Stimulated activated CD4-positive, alpha-beta T cell treated with anti-CD3 and anti-CD28 coated beads, Interleukin-15, amount 100 ng/mL, for 24 hours (primary cell): ENCODE measurements around the gene CEBPG.

Source experiments
- DNase-seq: peaks from one replicate; pipeline ENCODE4 v3.0.0-alpha.2; 2020

CEBPG gene

GRCh38 chr19:33382982-33383381 is 9.5 kb downstream of the CEBPG start:
- DNase-seq: no peak

- no peak for DNase-seq
Observed at GRCh38 chr19:33383720-33384292, 10.3 kb downstream of the CEBPG start.

DNA sequence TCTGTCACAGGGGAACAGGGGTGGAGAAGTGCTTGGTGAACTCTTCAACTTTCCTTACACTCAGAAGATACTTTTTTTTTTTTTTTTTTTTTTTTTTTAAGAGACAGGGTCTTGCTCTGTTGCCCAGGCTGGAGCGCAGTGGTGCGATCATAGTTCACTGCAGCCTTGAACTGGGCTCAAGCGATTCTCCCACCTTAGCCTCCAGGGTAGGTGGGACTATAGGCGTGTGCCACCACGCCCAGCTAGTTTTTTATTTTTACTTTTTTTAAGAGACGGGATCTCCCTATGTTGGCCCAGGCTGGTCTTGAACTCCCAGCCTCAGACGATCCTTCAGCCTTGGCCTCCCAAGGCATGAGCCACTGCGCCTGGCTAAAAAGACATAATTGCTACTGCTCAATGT is 11.5 kb downstream of the CEBPG start:
- DNase-seq: no peak

DNA sequence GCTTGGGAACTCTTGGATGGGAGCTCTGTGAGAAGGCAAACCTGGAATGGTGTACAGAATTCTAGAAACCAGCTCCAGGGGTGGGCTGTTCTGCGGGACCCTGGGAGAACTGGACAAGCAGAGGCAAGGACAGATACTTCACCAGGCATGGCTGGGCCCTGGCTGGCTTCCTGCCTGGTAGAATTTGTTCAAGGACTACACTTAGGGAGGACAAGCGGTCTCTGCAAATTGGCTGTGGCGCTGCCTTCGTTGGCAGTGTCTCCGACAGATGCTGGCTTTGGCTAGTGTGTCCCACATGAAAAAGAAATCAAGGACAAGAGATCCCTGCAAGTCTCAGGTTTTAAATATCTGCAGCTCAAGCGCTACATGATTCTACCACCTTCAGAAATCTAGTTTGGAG is 12.4 kb downstream of the CEBPG start:
- DNase-seq: no peak

GRCh38 chr19:33386361-33386858 is 12.9 kb downstream of the CEBPG start:
- no peak for DNase-seq

DNA sequence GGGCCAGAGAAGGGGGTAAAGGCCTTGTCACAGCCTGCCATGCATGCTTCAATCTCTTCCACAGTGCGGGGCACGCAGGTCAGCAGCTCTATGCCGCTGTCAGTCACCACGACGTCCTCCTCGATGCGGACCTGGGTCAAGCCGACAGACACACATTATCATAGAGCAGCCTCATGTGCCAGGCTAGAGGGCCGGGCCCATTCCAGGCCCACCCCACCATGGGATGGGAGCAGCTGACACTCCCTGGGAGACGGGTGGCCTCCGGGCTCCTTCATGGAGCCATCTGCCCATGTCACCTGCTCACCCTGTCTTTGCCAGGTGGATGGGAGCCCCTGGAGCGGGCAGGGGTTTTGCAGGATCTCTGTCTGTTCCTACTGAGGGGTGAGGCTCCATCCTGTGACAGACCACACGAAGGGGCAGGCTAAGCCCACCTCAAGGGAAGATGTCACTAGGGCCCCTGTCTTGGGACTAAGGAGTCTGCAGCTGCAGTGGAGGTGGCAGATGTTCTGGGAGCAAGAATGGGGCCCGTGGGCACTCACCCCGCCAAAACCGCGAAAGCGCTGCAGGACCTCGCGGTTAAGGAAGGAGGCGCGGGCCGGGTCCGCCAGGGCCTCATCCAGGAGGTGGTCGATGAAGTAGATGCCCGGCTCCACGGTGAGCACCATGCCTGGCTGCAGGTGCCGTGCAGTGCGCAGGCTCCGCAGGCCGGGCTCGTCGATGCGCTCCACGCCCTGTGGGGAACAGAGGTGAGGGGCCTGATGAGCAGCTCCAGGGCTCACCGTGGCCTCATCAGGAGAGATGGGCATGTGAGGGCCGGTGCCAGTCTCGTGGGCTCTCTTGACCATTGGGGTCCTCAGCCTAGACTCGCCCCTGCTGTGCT is 14.1 kb downstream of the CEBPG start:
- DNase-seq: no peak

GRCh38 chr19:33388231-33388724 is 14.8 kb downstream of the CEBPG start:
- DNase-seq: no peak

GRCh38 chr19:33388725-33389420 is 15.4 kb downstream of the CEBPG start:
- no peak for DNase-seq

DNA sequence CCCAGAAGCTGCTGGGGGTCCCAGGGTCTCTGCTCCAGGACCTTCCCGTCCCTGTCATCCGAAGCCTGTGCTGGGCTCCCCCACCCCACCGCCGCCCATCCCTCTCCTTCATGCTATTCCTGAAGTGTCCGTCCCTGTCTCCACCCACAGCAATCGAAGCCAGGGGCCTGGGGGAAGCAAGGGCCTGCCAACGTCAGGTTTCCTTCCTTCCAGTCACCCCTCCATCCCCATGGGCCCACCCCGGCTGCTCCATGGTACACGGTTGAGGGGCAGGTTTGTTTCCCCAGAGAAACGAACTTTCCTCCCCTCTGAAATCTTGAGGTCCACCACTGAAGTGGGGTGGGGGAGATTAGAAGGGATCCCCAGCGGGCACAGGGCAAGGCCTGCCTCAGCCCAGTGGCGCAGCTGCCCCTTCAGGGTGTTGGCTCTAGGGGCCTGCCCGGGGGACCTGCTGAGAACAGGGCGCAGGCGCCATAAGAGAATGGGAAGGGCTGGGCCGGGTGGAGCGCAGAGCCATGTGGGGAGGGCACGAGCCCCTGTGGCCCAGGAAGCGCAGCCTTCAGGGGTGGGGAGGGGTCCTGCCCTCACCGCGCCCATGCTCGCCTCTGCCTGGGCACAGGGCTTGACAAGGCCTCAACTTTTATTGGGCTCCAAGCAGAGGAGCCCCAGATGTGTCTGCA is 16.1 kb downstream of the CEBPG start:
- no peak for DNase-seq

DNA sequence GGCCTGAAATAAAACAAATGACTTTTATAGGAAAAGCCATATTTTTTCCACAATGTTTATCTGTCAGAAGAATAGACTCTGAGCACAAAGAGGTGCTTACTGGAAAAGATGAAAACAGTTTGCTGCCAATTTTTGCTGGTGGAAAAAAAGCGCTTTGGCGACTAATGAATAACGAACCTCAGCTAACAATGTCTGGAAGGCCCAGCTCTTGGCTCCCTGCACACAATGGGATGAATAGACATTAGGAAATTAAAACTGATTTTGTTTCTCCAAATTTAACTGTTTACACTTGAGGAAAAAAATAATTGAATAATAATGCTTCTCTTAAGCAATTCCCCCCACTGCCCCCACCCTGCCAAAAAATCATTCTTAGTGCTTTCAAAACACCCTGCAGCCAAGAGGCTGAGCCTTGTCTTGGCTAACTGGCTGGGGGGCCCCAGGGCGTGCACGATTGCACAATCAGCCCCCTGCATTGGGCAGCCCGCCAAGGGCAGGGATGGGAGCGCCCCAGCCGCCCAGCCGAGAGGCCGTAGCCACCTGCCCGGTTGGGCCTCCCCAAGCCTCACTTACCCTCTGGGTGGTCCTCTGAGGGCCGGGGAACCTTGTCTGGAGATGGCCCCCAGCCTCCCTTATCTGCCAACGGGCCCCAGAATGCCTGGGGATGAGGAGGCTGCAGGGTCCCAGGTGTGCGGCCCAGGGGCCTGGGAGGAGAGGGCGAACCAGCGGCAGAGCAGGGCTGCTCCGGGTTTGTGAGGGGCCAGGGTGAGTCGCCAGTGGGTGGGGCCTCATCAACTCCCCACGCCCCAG is 16.8 kb downstream of the CEBPG start:
- DNase-seq: no peak

DNA sequence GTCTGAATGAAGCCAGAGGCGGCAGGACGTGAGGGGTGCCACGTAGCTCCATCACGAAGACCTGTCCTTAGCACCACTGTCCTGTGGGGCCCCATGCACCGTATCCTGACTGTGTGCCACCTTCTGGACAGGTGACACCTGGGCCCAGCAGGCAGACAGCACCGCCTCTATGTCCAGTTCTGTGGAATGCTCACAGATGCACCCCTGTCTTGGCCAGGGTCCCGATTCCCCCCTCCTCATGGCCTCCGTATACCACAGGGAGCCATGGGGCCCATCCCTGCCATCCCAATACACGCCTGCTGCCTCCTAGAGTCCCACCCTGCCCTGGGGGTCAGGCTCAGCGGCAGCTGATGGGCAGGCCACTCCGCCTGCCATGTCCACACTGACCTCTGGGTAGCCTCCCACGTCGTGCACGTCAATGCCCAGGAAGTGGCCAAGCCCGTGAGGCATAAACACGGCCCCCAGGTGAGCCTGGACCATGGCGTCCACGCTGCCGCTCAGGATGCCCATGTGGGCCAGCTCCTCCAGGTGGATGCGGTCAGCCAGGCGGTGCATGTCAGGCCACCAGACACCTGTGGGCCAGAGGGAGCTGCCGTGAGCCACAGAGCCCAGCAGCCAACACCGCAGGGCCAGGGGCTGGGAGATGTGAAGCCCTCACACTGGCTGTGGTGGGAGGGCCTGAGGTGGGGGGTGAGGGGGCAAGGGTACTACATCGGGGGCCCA is 17.6 kb downstream of the CEBPG start:
- DNase-seq: no peak

GRCh38 chr19:33391631-33392249 is 18.2 kb downstream of the CEBPG start:
- no peak for DNase-seq

GRCh38 chr19:33392341-33393285 is 19.1 kb downstream of the CEBPG start:
- no peak for DNase-seq

- DNase-seq: no peak
Observed at GRCh38 chr19:33393286-33394005, 19.9 kb downstream of the CEBPG start.

DNA sequence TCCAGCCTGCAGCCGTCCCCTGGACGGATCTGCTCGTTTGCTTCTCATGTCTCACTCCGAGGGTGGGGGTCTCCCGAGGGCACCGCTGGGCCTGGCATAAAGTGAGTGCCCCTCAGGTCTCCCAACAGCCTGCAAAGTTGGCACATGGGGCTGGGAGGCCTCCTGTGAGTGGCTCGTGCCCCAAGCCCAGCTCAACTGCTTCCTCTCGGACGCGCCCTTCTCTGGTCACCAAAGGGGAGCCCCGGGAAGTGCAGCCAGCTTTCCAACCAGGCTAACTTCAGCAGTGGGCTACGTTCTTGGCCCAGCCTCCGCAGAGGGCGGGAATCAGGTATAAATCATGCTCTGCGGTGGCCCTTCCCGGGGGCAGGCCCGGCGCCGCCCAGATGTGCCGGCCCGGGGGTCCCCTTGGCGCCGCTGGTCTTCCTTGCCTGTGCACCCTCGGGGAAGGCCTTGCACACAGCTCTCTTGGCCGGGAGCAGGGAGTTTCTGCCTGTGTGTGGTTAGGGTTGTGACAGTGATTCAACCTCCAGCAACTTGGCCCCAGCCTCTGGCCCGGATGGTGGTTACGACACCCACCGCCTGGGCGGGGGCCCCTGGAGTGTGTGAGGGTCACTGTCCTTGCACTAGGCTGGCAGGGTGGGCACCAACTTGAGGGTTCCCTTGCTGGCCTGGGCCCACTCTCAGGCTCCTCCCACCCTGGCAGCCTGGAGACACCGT is 20.7 kb downstream of the CEBPG start:
- no peak for DNase-seq

DNA sequence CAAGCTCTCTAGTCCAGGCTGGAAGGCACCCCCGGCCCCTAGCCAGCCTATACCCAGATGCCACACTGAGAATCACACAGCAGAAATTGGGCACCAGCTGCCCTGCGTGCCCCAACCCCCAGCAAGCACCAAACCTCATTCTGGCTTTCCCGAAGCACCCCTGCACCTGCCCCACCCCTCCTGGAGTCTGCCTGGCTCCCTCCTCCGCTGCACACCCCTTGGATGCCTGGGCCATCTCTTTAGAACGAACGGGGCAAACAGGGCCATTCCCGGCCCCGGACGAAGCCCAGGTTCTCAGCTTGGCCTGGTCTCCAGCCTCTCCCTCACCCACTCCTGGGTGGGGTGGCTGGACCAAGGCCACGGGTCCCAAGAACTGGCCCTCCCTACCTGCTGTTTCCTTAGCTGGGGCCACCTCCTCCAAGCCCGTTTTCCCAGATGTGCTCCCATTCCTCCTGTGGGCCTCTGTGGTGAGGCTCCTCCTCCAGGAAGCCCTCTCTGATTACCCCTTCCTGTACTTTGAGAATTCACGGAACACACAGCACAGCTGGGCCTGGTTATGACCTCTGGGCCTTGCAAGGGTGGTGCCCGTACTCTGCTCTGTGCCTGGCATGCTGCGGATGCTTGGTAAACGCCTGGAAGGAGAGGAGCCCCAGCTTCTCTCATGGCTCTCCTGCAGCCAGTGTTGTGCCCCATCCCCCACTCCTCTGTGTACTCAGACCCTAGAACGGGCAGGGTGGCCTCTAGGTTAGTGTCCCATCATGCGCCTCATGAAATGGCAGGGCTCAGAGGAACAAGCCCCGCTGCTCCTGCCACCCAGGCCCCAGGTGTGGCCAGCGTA is 21.4 kb downstream of the CEBPG start:
- DNase-seq: no peak
